ENCODE measurements around the gene SLC10A3.

- TF ChIP-seq NCOA5 (CRISPR knock-in tag; IDR thresholded peaks at IDR 0.05) = no peak
- TF ChIP-seq EP300 (IDR thresholded peaks at IDR 0.05; ENCODE audit: low read depth in 2 of 2, low read length in 2 of 2) = no peak
- no peak for TF ChIP-seq EP300 (CRISPR knock-in tag; IDR thresholded peaks at IDR 0.05; ENCODE audit: borderline replicate concordance)
- no peak for TF ChIP-seq REPIN1 (CRISPR knock-in tag; IDR thresholded peaks at IDR 0.05; ENCODE audit: borderline replicate concordance, low read depth)
- TF ChIP-seq ZNF747 (CRISPR knock-in tag; IDR thresholded peaks at IDR 0.05; ENCODE audit: borderline replicate concordance) = no peak
- TF ChIP-seq ZFY (CRISPR knock-in tag; IDR thresholded peaks at IDR 0.05) = no peak
- no peak for TF ChIP-seq GATA4 (IDR thresholded peaks at IDR 0.05; ENCODE audit: borderline replicate concordance, low read depth)
- no peak for TF ChIP-seq CENPT (CRISPR knock-in tag; IDR thresholded peaks at IDR 0.05; ENCODE audit: low read depth)
- TF ChIP-seq FOXJ3 (CRISPR knock-in tag; IDR thresholded peaks at IDR 0.05; ENCODE audit: borderline replicate concordance) = no peak
- TF ChIP-seq TGIF2 (CRISPR knock-in tag; IDR thresholded peaks at IDR 0.05) = no peak
- TF ChIP-seq EZH2 (conservative IDR thresholded peaks at IDR 0.05; ENCODE audit: low read depth, low read length) = no peak
- no peak for TF ChIP-seq MYPOP (CRISPR knock-in tag; IDR thresholded peaks at IDR 0.05)
- no peak for TF ChIP-seq ZNF44 (CRISPR knock-in tag; IDR thresholded peaks at IDR 0.05)
- TF ChIP-seq HOXD1 (CRISPR knock-in tag; IDR thresholded peaks at IDR 0.05) = no peak
Observed at GRCh38 chrX:154445776-154446175, 44.7 kb downstream of the SLC10A3 start.

All from HepG2 (cell line).